Suprapubic skin (tissue), 4 donors: ENCODE results near the gene MZB1.

ENCODE experiments used
- CTCF ChIP-seq, 2 donors: fragments of 200-600 bp in 1 of 2; fragments of 450-650 bp in 1 of 2; sonication (generic) in 1 of 2; IDR thresholded peaks; one replicate each; pipeline ENCODE4 v1.5.1; 2016 to 2019; ENCODE audit warnings: antibody characterized with exemption in 2 of 2, mild to moderate bottlenecking in 1 of 2, moderate library complexity in 1 of 2
- EP300 ChIP-seq: sonication (generic); formaldehyde crosslinking; IDR thresholded peaks from one replicate; pipeline ENCODE4 v1.6.1; 2017; ENCODE audit warnings: antibody characterized with exemption
- POLR2A ChIP-seq, 2 donors: fragments of 450-650 bp; IDR thresholded peaks; one replicate each; pipeline ENCODE4 v1.6.1; 2017; ENCODE audit warnings: antibody characterized with exemption in 2 of 2, mild to moderate bottlenecking in 2 of 2, moderate library complexity in 2 of 2
- POLR2AphosphoS5 ChIP-seq, 3 donors: sonication (generic); formaldehyde crosslinking; IDR thresholded peaks; one replicate each; pipeline ENCODE4 v1.6.1; 2017; ENCODE audit warnings: antibody characterized with exemption in 3 of 3

GRCh38 chr5:139376364-139376763, 13.3 kb downstream of the MZB1 start:
- no peak for TF ChIP-seq CTCF (IDR thresholded peaks at IDR 0.05)
- TF ChIP-seq POLR2AphosphoS5 (IDR thresholded peaks at IDR 0.05), result no peak
- TF ChIP-seq POLR2A (IDR thresholded peaks at IDR 0.05), result no peak
- TF ChIP-seq EP300, result no peak
